GM13977 (cell line): Measurements from ENCODE around the gene HEATR5A.

ENCODE experiments used
- DNase-seq: peaks from one replicate; pipeline ENCODE4 v3.0.0; 2012; ENCODE audit warnings: low spot score
- CTCF ChIP-seq: IDR thresholded peaks from 2 replicates; pipeline ENCODE4 v1.5.1; 2012; ENCODE audit warnings: mild to moderate bottlenecking, control low read depth; ENCODE audit not compliant: insufficient read depth; ENCODE audit errors: extremely low read depth, missing control alignments
- in situ Hi-C: fragments of 300-500 bp; cut with MboI; formaldehyde crosslinking; loops from one replicate; pipeline ENCODE4 v1.12.0; 2022; ENCODE audit warnings: low sequenced_read_pairs, low pct_unique_long_range_greater_than_20kb, mixed read lengths, inconsistent platforms; ENCODE audit not compliant: unreplicated experiment

HEATR5A gene

GRCh38 chr14:31270196-31270772 is 150.1 kb downstream of the HEATR5A start:
- DNase-seq: no peak
- peak; percentile 49 for TF ChIP-seq CTCF
- in situ Hi-C loops: no loop called here

GRCh38 chr14:31269634-31270195 is 150.6 kb downstream of the HEATR5A start:
- no peak for DNase-seq
- in situ Hi-C loops: no loop called here
- no peak for TF ChIP-seq CTCF

- in situ Hi-C loops: no loop called here
- no peak for TF ChIP-seq CTCF
- DNase-seq: no peak
Measured at GRCh38 chr14:31268216-31268615, 152.1 kb downstream of the HEATR5A start.

- no peak for TF ChIP-seq CTCF
- in situ Hi-C loops: no loop called here
- no peak for DNase-seq
Measured at GRCh38 chr14:31266437-31267331, 153.7 kb downstream of the HEATR5A start.

GRCh38 chr14:31265701-31266398 is 154.5 kb downstream of the HEATR5A start:
- in situ Hi-C loops: no loop called here
- TF ChIP-seq CTCF: no peak
- no peak for DNase-seq

GRCh38 chr14:31263485-31264133 is 156.7 kb downstream of the HEATR5A start:
- no peak for DNase-seq
- in situ Hi-C loops: no loop called here
- TF ChIP-seq CTCF: no peak
